Measurements from ENCODE around the gene STK25. TPM values are rescaled to one million over a fixed set of nuclear protein-coding genes. Genes with fewer than 3 reads are reported as not detected.

Gene STK25
- total and polyA plus RNA-seq, 2 donors (not counting 3 experiments of a cell fraction or from before 2014, with no cell fraction given), result 286 to 715 TPM

DNA sequence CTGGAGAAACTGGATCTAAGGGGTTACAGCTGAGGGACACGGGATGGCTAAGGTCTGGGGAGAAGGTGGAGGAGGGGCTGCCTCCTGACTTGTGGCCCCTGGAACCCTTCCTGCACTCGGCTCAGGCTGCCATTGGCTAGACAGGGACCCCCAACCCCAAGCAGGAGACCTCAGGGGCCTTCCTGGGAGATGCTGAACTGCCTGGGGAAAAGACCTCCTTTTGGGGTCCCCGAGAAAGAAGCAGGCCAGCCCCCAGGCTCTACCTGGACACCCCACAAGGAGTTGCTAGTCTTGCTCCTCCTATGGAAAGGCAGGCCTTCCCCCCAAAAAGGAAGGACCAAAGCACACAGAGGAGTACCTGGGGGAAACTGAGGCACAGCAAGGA is 40.1 kb upstream of the STK25 start:
- intact Hi-C loops (cut with micrococcal nuclease) (no loop called here), dilution Hi-C loops (cut with MboI; ENCODE audit: extremely low pct_ligation_motif_present, low sequenced_read_pairs) (no loop called here)
- H3K36me3 ChIP-seq (ENCODE audit: control insufficient read depth in 2 of 2, extremely low read depth in 1 of 2, insufficient read depth in 2 of 2, low read length in 2 of 2), result no peaks in the 10 kb centered on the region
- DNase-seq (ENCODE audit: low read depth, low spot score) (no peak), FAIRE-seq (no peak)
- no peak overlapping the region for H2AFZ ChIP-seq (ENCODE audit: low read depth, low read length)
- no peak overlapping the region for H3K4me3 ChIP-seq (replicated peaks in 1 of 3; ENCODE audit: insufficient read depth in 1 of 3, low read depth in 1 of 3, low read length in 3 of 3)
- TF ChIP-seq, protein P1, sequence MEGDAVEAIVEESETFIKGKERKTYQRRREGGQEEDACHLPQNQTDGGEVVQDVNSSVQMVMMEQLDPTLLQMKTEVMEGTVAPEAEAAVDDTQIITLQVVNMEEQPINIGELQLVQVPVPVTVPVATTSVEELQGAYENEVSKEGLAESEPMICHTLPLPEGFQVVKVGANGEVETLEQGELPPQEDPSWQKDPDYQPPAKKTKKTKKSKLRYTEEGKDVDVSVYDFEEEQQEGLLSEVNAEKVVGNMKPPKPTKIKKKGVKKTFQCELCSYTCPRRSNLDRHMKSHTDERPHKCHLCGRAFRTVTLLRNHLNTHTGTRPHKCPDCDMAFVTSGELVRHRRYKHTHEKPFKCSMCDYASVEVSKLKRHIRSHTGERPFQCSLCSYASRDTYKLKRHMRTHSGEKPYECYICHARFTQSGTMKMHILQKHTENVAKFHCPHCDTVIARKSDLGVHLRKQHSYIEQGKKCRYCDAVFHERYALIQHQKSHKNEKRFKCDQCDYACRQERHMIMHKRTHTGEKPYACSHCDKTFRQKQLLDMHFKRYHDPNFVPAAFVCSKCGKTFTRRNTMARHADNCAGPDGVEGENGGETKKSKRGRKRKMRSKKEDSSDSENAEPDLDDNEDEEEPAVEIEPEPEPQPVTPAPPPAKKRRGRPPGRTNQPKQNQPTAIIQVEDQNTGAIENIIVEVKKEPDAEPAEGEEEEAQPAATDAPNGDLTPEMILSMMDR (IDR thresholded peaks at IDR 0.05; ENCODE audit: extremely low read depth in 1 of 2, insufficient read depth in 1 of 2, low read depth in 1 of 2, low read length in 2 of 2), result no peak
- TF ChIP-seq GATA2 (IDR thresholded peaks at IDR 0.05; ENCODE audit: insufficient read depth, insufficient read length, low read depth, low read length), result no peak
- no peak for TF ChIP-seq JUN (IDR thresholded peaks at IDR 0.05; ENCODE audit: borderline replicate concordance, insufficient read depth, insufficient read length, low read depth)
- TF ChIP-seq MYC (IDR thresholded peaks at IDR 0.05; ENCODE audit: low read depth, low read length), result no peak
- TF ChIP-seq EZH2 (IDR thresholded peaks at IDR 0.05; ENCODE audit: borderline replicate concordance, low read depth, low read length, severe bottlenecking), result no peak
- no peak for TF ChIP-seq POLR2AphosphoS5 (IDR thresholded peaks at IDR 0.05; ENCODE audit: insufficient read depth, low read depth, low read length)
- TF ChIP-seq, protein P2, sequence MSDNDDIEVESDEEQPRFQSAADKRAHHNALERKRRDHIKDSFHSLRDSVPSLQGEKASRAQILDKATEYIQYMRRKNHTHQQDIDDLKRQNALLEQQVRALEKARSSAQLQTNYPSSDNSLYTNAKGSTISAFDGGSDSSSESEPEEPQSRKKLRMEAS (IDR thresholded peaks at IDR 0.05; ENCODE audit: insufficient read depth, insufficient read length), result no peak
- TF ChIP-seq FOS (IDR thresholded peaks at IDR 0.05; ENCODE audit: borderline replicate concordance, insufficient read depth, low read length), result no peak
- no peak for TF ChIP-seq POLR2A (IDR thresholded peaks at IDR 0.05; ENCODE audit: low read depth, low read length)
- no peaks in the 10 kb centered on the region for H4K20me1 ChIP-seq (replicated peaks; ENCODE audit: control insufficient read depth, extremely low read depth, insufficient read depth, low read length)
- ChIA-PET CTCF (interaction anchor here (1.0 to 1.2 kb wide), 2 partner anchors 10 to 13 kb away, joined by 4 to 7 read pairs; partner anchors contain the start of gene BOK), POLR2A (no interaction called here)
- BruUV-seq (replicated peaks), result no TSS peak
- H3K27me3 ChIP-seq (ENCODE audit: control insufficient read depth in 2 of 2, insufficient read depth in 2 of 2, low read length in 2 of 2), result no peaks in the 10 kb centered on the region
- no peaks in the 10 kb centered on the region for H3K9me3 ChIP-seq (replicated peaks; ENCODE audit: control insufficient read depth, insufficient read depth, low read length)
- H3K9ac ChIP-seq (replicated peaks; ENCODE audit: extremely low read depth, insufficient read depth, low read length), result no peak overlapping the region
- H3K27ac ChIP-seq (ENCODE audit: insufficient read depth, low read depth, low read length), result no peak overlapping the region
- peaks cover 33% of the 10 kb centered on the region for H3K4me1 ChIP-seq (ENCODE audit: control insufficient read depth, extremely low read depth, insufficient read depth, low read length)
- H3K9me1 ChIP-seq (replicated peaks; ENCODE audit: control insufficient read depth, extremely low read depth, insufficient read depth, low read length), result no peaks in the 10 kb centered on the region
- H3K4me2 ChIP-seq (ENCODE audit: insufficient read depth, low read length), result no peak overlapping the region
- H3K79me2 ChIP-seq (ENCODE audit: control insufficient read depth, insufficient read depth, low read length), result no peaks in the 10 kb centered on the region
